HepG2 (cell line): ENCODE data around the gene PSMD1. TPM values are rescaled to one million over a fixed set of nuclear protein-coding genes. Genes with fewer than 3 reads are reported as not detected.
A peak's percentile ranks its signal among the peaks of the same experiment; 100 is the strongest.

Experiments
- CCDC6 ChIP-seq: sonication (generic); formaldehyde crosslinking; IDR thresholded peaks from 2 replicates; pipeline ENCODE4 v1.8.1; 2022; ENCODE audit warnings: mild to moderate bottlenecking, missing genetic modification reagents, moderate library complexity
- EHMT2 ChIP-seq: fragments of 200-600 bp; sonication (generic); IDR thresholded peaks from 2 replicates; pipeline ENCODE4 v1.7.0; 2017; ENCODE audit warnings: antibody characterized with exemption, low read depth, low read length, borderline replicate concordance
- GZF1 ChIP-seq: sonication (generic); formaldehyde crosslinking; IDR thresholded peaks from 2 replicates; pipeline ENCODE4 v1.5.1; 2020; ENCODE audit warnings: mild to moderate bottlenecking, missing genetic modification reagents
- KDM2A ChIP-seq: sonication (generic); formaldehyde crosslinking; IDR thresholded peaks from 2 replicates; pipeline ENCODE4 v1.4.0; 2020; ENCODE audit warnings: low read depth, missing genetic modification reagents, borderline replicate concordance
- MAFG ChIP-seq: sonication (generic); formaldehyde crosslinking; IDR thresholded peaks from 2 replicates; pipeline ENCODE4 v1.5.1; 2020; ENCODE audit warnings: mild to moderate bottlenecking, missing genetic modification reagents
- PLSCR1 ChIP-seq: sonication (generic); formaldehyde crosslinking; IDR thresholded peaks from 2 replicates; pipeline ENCODE4 v1.5.0; 2020; ENCODE audit warnings: missing genetic modification reagents, mild to moderate bottlenecking, borderline replicate concordance
- TOPORS ChIP-seq: sonication (generic); formaldehyde crosslinking; IDR thresholded peaks from 2 replicates; pipeline ENCODE4 v1.8.0; 2023; ENCODE audit warnings: mild to moderate bottlenecking, missing genetic modification reagents
- ZBTB40 ChIP-seq, 2 experiments: fragments of 450-650 bp in 1 of 2; sonication (generic) in 1 of 2; formaldehyde crosslinking in 1 of 2; IDR thresholded peaks; 2 replicates each; pipeline versions ENCODE4 v1.6.1 to v1.8.0; 2016 to 2022; ENCODE audit warnings: antibody characterized with exemption in 1 of 2, mild to moderate bottlenecking in 1 of 2, missing genetic modification reagents in 1 of 2
- ZNF251 ChIP-seq: sonication (generic); formaldehyde crosslinking; IDR thresholded peaks from 2 replicates; pipeline ENCODE4 v1.9.0; 2021; ENCODE audit warnings: mild to moderate bottlenecking, missing genetic modification reagents
- ZNF253 ChIP-seq: sonication (generic); formaldehyde crosslinking; IDR thresholded peaks from 2 replicates; pipeline ENCODE4 v1.8.0; 2022; ENCODE audit warnings: mild to moderate bottlenecking, missing genetic modification reagents, borderline replicate concordance
- ZNF275 ChIP-seq: sonication (generic); formaldehyde crosslinking; IDR thresholded peaks from 2 replicates; pipeline ENCODE4 v1.8.0; 2022; ENCODE audit warnings: missing genetic modification reagents, mild to moderate bottlenecking, inconsistent platforms, borderline replicate concordance
- ZNF567 ChIP-seq: sonication (generic); formaldehyde crosslinking; IDR thresholded peaks from 2 replicates; pipeline ENCODE4 v1.8.1; 2023; ENCODE audit warnings: mild to moderate bottlenecking, missing genetic modification reagents, borderline replicate concordance
- ZNF629 ChIP-seq: sonication (generic); formaldehyde crosslinking; conservative IDR thresholded peaks from 2 replicates; pipeline ENCODE4 v1.5.0; 2020; ENCODE audit warnings: missing genetic modification reagents
- polyA plus RNA-seq, 8 experiments: library from polyadenylated mRNA; depleted of rRNA in 3 of 8; stranded (reverse) in 7 of 8; unstranded in 1 of 8; fragments of >200 nt; fragmentation: Illumina TruSeq in 4 of 8; extraction: Trizol in 4 of 8; gene quantifications; 2 replicates each; pipeline versions ENCODE4 v1.2.1 to v1.2.3, GENCODE V29; 2011 to 2016; ENCODE audit warnings: low read depth in 4 of 8, missing spikeins in 1 of 8, mixed read lengths in 1 of 8; ENCODE audit not compliant: insufficient read depth in 1 of 8
- total RNA-seq, 5 experiments: library from RNA; depleted of rRNA; stranded (reverse); fragments of >200 nt; fragmentation: Illumina TruSeq; extraction: Trizol; gene quantifications; 2 replicates each; pipeline ENCODE4 v1.2.3, GENCODE V29; 2016; ENCODE audit warnings: low read depth in 1 of 5
- TF ChIP-seq, protein P1 (sequence below): sonication (generic); formaldehyde crosslinking; IDR thresholded peaks from 2 replicates; pipeline ENCODE4 v1.5.1; 2020; ENCODE audit warnings: missing genetic modification reagents, mild to moderate bottlenecking, borderline replicate concordance
- TF ChIP-seq, protein P2 (sequence below): sonication (generic); formaldehyde crosslinking; IDR thresholded peaks from 2 replicates; pipeline ENCODE4 v1.4.0; 2020; ENCODE audit warnings: missing genetic modification reagents

The PSMD1 gene
- total and polyA plus RNA-seq, 2 of the 13 experiments (the other 11 are each of a cell fraction or from before 2014, with no cell fraction given): 136 to 191 TPM

DNA sequence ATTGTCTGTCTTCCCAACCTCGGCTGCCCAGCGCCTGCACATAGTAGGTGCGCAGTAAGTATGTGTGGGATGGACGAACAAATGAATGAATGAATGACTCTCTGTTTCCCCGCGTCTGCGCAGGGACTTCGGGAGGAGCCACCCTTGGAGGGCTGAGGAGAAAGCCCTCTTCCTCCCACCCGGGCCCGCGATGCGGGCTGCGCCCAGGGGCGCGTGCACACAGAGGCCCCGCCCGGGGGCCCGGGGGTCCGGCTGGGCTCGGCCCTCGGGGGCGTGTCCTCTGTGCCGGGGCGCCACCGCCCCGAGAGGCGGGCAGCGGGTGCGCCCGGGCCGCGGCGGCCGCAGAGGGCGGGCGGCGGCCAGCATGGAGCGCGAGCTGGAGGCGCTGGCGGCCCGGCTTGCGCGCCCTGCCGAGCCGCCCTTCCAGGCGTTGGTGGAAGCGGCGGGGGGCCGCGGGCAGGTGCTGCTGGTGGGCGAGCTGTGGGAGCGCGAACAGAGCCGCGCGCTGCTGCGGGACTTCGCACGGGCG is 19.4 kb upstream of the PSMD1 start, which contains the start of gene C2orf72 (continued):
- TF ChIP-seq GZF1 (no peak), TOPORS (CRISPR knock-in tag) (no peak), ZNF251 (CRISPR knock-in tag) (no peak), ZNF253 (CRISPR knock-in tag) (0 out of 2 replicates have a peak, but pooled peaks have one; percentile 45), PLSCR1 (CRISPR knock-in tag) (no peak), EHMT2 (no peak), MAFG (CRISPR knock-in tag) (no peak), ZNF275 (no peak), KDM2A (CRISPR knock-in tag) (no peak), ZNF629 (no peak; the same call in 1 of the 2 replicates), CCDC6 (CRISPR knock-in tag) (no peak), ZBTB40 (IDR thresholded peaks at IDR 0.05) (no peak), ZBTB40 (CRISPR knock-in tag; IDR thresholded peaks at IDR 0.05) (no peak), ZNF567 (CRISPR knock-in tag) (no peak)
- TF ChIP-seq, protein P1, sequence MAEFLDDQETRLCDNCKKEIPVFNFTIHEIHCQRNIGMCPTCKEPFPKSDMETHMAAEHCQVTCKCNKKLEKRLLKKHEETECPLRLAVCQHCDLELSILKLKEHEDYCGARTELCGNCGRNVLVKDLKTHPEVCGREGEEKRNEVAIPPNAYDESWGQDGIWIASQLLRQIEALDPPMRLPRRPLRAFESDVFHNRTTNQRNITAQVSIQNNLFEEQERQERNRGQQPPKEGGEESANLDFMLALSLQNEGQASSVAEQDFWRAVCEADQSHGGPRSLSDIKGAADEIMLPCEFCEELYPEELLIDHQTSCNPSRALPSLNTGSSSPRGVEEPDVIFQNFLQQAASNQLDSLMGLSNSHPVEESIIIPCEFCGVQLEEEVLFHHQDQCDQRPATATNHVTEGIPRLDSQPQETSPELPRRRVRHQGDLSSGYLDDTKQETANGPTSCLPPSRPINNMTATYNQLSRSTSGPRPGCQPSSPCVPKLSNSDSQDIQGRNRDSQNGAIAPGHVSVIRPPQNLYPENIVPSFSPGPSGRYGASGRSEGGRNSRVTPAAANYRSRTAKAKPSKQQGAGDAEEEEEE (CRISPR knock-in tag): no peak
- TF ChIP-seq, protein P2, sequence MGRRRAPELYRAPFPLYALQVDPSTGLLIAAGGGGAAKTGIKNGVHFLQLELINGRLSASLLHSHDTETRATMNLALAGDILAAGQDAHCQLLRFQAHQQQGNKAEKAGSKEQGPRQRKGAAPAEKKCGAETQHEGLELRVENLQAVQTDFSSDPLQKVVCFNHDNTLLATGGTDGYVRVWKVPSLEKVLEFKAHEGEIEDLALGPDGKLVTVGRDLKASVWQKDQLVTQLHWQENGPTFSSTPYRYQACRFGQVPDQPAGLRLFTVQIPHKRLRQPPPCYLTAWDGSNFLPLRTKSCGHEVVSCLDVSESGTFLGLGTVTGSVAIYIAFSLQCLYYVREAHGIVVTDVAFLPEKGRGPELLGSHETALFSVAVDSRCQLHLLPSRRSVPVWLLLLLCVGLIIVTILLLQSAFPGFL: no peak
